ENCODE measurements around the gene SYT1. TPM values are rescaled to one million over a fixed set of nuclear protein-coding genes. Genes with fewer than 3 reads are reported as not detected.

SYT1 gene
- total RNA-seq, 1 donor from 2014 or later, result 2.1 TPM

DNA sequence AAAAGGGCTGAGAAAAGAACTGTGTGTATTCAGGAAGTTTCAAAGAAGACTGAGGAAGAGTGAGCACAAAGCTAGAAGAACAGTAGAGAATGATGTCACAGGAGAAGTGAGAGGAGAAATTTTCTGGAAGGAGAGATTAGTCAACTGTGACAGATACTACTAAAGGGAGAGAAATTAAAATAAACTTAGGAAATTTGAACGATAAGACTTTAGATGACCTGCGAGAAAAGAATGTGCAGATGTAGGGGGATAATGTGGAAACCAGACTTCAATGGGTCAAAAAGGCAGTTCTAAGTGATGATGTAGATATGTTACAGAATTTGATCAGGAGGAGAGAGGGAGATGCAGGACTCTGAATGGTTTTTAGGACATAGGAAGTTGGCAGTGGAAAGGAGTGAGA is 287.4 kb downstream of the SYT1 start:
- Histone ChIP-seq H3K36me3 (ENCODE audit: control insufficient read depth in 3 of 3, insufficient read depth in 3 of 3, low read length in 3 of 3) (no peaks in the 10 kb centered on the region), H3K4me1 (ENCODE audit: control insufficient read depth in 3 of 3, insufficient read depth in 3 of 3, low read length in 3 of 3) (no peaks in the 10 kb centered on the region), H3K9ac (ENCODE audit: low read depth in 1 of 3, low read length in 3 of 3) (no peak overlapping the region), H3K9me3 (ENCODE audit: control insufficient read depth in 3 of 3, low read length in 3 of 3) (no peaks in the 10 kb centered on the region), H3K4me3 (ENCODE audit: low read length in 3 of 3) (no peak overlapping the region), H3K27me3 (ENCODE audit: control insufficient read depth in 3 of 3, insufficient read depth in 3 of 3, low read length in 3 of 3) (no peaks in the 10 kb centered on the region), H3K27ac (ENCODE audit: low read depth, low read length) (no peak overlapping the region)

DNA sequence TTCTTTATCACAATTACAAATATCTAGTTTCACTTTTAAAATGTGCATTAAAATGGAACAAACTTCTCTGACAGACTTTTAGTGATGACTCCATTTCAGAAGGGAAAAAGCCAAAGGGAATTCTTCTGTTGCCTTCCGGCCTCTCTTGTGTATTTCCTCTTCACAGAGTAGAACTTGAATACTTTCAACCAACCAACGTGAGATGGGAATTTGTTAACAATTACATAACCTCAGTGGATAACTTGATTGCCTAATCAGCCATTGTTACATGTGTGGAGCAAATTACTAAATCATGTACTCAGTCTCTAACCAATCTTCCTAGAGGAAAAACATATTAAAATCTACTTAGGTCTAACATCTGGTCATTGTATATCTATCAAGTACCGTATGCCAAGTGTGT is 291.1 kb downstream of the SYT1 start:
- Histone ChIP-seq H3K27me3 (ENCODE audit: control insufficient read depth in 3 of 3, insufficient read depth in 3 of 3, low read length in 3 of 3) (no peaks in the 10 kb centered on the region), H3K9me3 (ENCODE audit: control insufficient read depth in 3 of 3, low read length in 3 of 3) (no peaks in the 10 kb centered on the region), H3K4me1 (ENCODE audit: control insufficient read depth in 3 of 3, insufficient read depth in 3 of 3, low read length in 3 of 3) (no peaks in the 10 kb centered on the region), H3K36me3 (ENCODE audit: control insufficient read depth in 3 of 3, insufficient read depth in 3 of 3, low read length in 3 of 3) (no peaks in the 10 kb centered on the region), H3K27ac (ENCODE audit: low read depth, low read length) (no peak overlapping the region), H3K9ac (ENCODE audit: low read depth in 1 of 3, low read length in 3 of 3) (no peak overlapping the region), H3K4me3 (ENCODE audit: low read length in 3 of 3) (no peak overlapping the region)

GRCh38 chr12:79156846-79157463 is 292.4 kb downstream of the SYT1 start:
- H3K9me3 ChIP-seq (ENCODE audit: control insufficient read depth in 3 of 3, low read length in 3 of 3), result no peaks in the 10 kb centered on the region
- H3K27ac ChIP-seq (ENCODE audit: low read depth, low read length), result no peak overlapping the region
- H3K4me3 ChIP-seq (ENCODE audit: low read length in 3 of 3), result no peak overlapping the region
- no peaks in the 10 kb centered on the region for H3K36me3 ChIP-seq (ENCODE audit: control insufficient read depth in 3 of 3, insufficient read depth in 3 of 3, low read length in 3 of 3)
- no peak overlapping the region for H3K9ac ChIP-seq (ENCODE audit: low read depth in 1 of 3, low read length in 3 of 3)
- no peaks in the 10 kb centered on the region for H3K27me3 ChIP-seq (ENCODE audit: control insufficient read depth in 3 of 3, insufficient read depth in 3 of 3, low read length in 3 of 3)
- no peaks in the 10 kb centered on the region for H3K4me1 ChIP-seq (ENCODE audit: control insufficient read depth in 3 of 3, insufficient read depth in 3 of 3, low read length in 3 of 3)

- H3K9ac ChIP-seq (ENCODE audit: low read depth in 1 of 3, low read length in 3 of 3), result no peak overlapping the region
- no peaks in the 10 kb centered on the region for H3K9me3 ChIP-seq (ENCODE audit: control insufficient read depth in 3 of 3, low read length in 3 of 3)
- H3K36me3 ChIP-seq (ENCODE audit: control insufficient read depth in 3 of 3, insufficient read depth in 3 of 3, low read length in 3 of 3), result no peaks in the 10 kb centered on the region
- H3K27me3 ChIP-seq (ENCODE audit: control insufficient read depth in 3 of 3, insufficient read depth in 3 of 3, low read length in 3 of 3), result no peaks in the 10 kb centered on the region
- no peak overlapping the region for H3K4me3 ChIP-seq (ENCODE audit: low read length in 3 of 3)
- H3K27ac ChIP-seq (ENCODE audit: low read depth, low read length), result no peak overlapping the region
- no peaks in the 10 kb centered on the region for H3K4me1 ChIP-seq (ENCODE audit: control insufficient read depth in 3 of 3, insufficient read depth in 3 of 3, low read length in 3 of 3)
These were observed 296.8 kb downstream of the SYT1 start for GRCh38 chr12:79161249-79161934.

DNA sequence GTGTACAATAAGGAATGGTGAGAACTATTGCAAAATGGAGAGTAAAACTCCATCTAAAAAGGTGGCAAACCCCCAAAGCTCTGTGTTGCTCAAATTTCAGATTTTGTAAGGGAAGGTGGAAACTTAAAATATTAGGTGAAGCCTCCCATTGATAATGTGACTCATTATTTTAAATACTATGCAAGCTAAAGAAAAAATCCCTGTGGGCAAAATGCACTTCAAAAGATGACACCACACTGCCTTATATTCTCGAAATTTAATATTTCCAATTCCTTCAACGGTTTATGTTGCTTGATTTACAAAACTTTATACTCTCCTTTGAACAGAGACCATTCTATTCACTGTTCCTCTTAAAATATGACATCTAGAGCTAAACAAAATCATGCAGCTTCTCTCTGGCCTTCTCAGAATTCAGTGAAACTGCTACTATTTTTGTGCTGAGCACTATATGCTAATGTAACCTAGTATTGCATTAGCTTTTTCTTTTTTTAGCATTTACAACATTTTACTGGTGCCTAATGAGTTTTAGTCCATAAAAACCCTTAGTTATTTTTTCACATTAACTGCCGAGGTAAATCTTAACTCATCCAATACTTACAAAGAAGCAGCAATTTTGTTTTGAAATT is 297.7 kb downstream of the SYT1 start:
- Histone ChIP-seq H3K36me3 (ENCODE audit: control insufficient read depth in 3 of 3, insufficient read depth in 3 of 3, low read length in 3 of 3) (no peaks in the 10 kb centered on the region), H3K27ac (ENCODE audit: low read depth, low read length) (no peak overlapping the region), H3K9ac (ENCODE audit: low read depth in 1 of 3, low read length in 3 of 3) (no peak overlapping the region), H3K9me3 (ENCODE audit: control insufficient read depth in 3 of 3, low read length in 3 of 3) (no peaks in the 10 kb centered on the region), H3K4me3 (ENCODE audit: low read length in 3 of 3) (no peak overlapping the region), H3K4me1 (ENCODE audit: control insufficient read depth in 3 of 3, insufficient read depth in 3 of 3, low read length in 3 of 3) (no peaks in the 10 kb centered on the region), H3K27me3 (ENCODE audit: control insufficient read depth in 3 of 3, insufficient read depth in 3 of 3, low read length in 3 of 3) (no peaks in the 10 kb centered on the region)

DNA sequence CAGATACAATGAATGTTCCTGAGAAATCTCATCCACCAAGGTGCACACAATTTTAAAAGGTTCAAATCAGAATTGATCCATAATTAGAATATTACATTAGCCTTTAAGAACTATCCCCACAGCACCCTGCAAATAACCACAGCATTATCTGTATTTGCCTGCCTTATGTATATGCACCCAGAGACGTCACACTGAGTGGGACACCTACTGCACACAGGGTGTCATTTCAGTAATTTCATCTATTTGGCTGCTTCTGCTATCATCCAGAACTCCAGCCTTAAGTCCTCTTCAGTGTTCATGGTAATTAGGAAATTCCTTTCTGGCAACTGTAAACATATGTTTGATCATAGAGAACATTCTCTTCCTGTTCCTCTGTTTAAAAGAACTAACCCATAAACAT is 298.4 kb downstream of the SYT1 start:
- H3K36me3 ChIP-seq (ENCODE audit: control insufficient read depth in 3 of 3, insufficient read depth in 3 of 3, low read length in 3 of 3), result no peaks in the 10 kb centered on the region
- H3K4me1 ChIP-seq (ENCODE audit: control insufficient read depth in 3 of 3, insufficient read depth in 3 of 3, low read length in 3 of 3), result no peaks in the 10 kb centered on the region
- H3K27ac ChIP-seq (ENCODE audit: low read depth, low read length), result no peak overlapping the region
- no peaks in the 10 kb centered on the region for H3K27me3 ChIP-seq (ENCODE audit: control insufficient read depth in 3 of 3, insufficient read depth in 3 of 3, low read length in 3 of 3)
- H3K9me3 ChIP-seq (ENCODE audit: control insufficient read depth in 3 of 3, low read length in 3 of 3), result no peaks in the 10 kb centered on the region
- no peak overlapping the region for H3K9ac ChIP-seq (ENCODE audit: low read depth in 1 of 3, low read length in 3 of 3)
- H3K4me3 ChIP-seq (ENCODE audit: low read length in 3 of 3), result no peak overlapping the region

DNA sequence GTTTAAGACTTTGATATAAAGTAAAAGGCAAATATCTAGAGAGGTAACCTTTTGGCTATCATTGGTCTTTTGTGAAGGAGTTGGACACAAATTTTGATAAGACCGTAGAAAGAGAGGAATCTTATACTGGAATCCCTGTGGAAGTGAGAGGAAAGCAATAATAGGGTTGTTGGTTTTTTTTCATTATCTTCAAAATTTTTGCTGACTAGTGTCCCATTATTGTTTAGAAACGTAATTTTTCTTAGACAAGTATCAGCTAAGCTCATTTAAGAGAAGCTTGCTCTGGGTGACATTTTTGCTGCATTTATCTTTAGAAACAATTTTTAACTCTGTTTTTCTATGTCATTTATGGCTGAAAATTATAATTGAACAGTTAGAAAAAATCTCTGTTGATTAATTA is 300.3 kb downstream of the SYT1 start:
- no peak overlapping the region for H3K27ac ChIP-seq (ENCODE audit: low read depth, low read length)
- H3K9ac ChIP-seq (ENCODE audit: low read depth in 1 of 3, low read length in 3 of 3), result no peak overlapping the region
- H3K27me3 ChIP-seq (ENCODE audit: control insufficient read depth in 3 of 3, insufficient read depth in 3 of 3, low read length in 3 of 3), result no peaks in the 10 kb centered on the region
- no peaks in the 10 kb centered on the region for H3K4me1 ChIP-seq (ENCODE audit: control insufficient read depth in 3 of 3, insufficient read depth in 3 of 3, low read length in 3 of 3)
- H3K4me3 ChIP-seq (ENCODE audit: low read length in 3 of 3), result no peak overlapping the region
- H3K36me3 ChIP-seq (ENCODE audit: control insufficient read depth in 3 of 3, insufficient read depth in 3 of 3, low read length in 3 of 3), result no peaks in the 10 kb centered on the region
- H3K9me3 ChIP-seq (ENCODE audit: control insufficient read depth in 3 of 3, low read length in 3 of 3), result no peaks in the 10 kb centered on the region

- no peaks in the 10 kb centered on the region for H3K27me3 ChIP-seq (ENCODE audit: control insufficient read depth in 3 of 3, insufficient read depth in 3 of 3, low read length in 3 of 3)
- H3K4me1 ChIP-seq (ENCODE audit: control insufficient read depth in 3 of 3, insufficient read depth in 3 of 3, low read length in 3 of 3), result no peaks in the 10 kb centered on the region
- H3K36me3 ChIP-seq (ENCODE audit: control insufficient read depth in 3 of 3, insufficient read depth in 3 of 3, low read length in 3 of 3), result no peaks in the 10 kb centered on the region
- peaks cover 0 to 2% (median 0%) of the 10 kb centered on the region in 3 donors for H3K9me3 ChIP-seq (ENCODE audit: control insufficient read depth in 3 of 3, low read length in 3 of 3)
- H3K27ac ChIP-seq (ENCODE audit: low read depth, low read length), result no peak overlapping the region
- no peak overlapping the region for H3K9ac ChIP-seq (ENCODE audit: low read depth in 1 of 3, low read length in 3 of 3)
- H3K4me3 ChIP-seq (ENCODE audit: low read length in 3 of 3), result no peak overlapping the region
These were observed 304.1 kb downstream of the SYT1 start for GRCh38 chr12:79168687-79169086.

- no peaks in the 10 kb centered on the region for H3K4me1 ChIP-seq (ENCODE audit: control insufficient read depth in 3 of 3, insufficient read depth in 3 of 3, low read length in 3 of 3)
- no peak overlapping the region for H3K9ac ChIP-seq (ENCODE audit: low read depth in 1 of 3, low read length in 3 of 3)
- H3K9me3 ChIP-seq (ENCODE audit: control insufficient read depth in 3 of 3, low read length in 3 of 3), result peaks cover 0 to 2% (median 0%) of the 10 kb centered on the region in 3 donors
- no peak overlapping the region for H3K4me3 ChIP-seq (ENCODE audit: low read length in 3 of 3)
- H3K27ac ChIP-seq (ENCODE audit: low read depth, low read length), result no peak overlapping the region
- no peaks in the 10 kb centered on the region for H3K36me3 ChIP-seq (ENCODE audit: control insufficient read depth in 3 of 3, insufficient read depth in 3 of 3, low read length in 3 of 3)
- H3K27me3 ChIP-seq (ENCODE audit: control insufficient read depth in 3 of 3, insufficient read depth in 3 of 3, low read length in 3 of 3), result no peaks in the 10 kb centered on the region
These were observed 310.1 kb downstream of the SYT1 start for GRCh38 chr12:79174626-79175025.

DNA sequence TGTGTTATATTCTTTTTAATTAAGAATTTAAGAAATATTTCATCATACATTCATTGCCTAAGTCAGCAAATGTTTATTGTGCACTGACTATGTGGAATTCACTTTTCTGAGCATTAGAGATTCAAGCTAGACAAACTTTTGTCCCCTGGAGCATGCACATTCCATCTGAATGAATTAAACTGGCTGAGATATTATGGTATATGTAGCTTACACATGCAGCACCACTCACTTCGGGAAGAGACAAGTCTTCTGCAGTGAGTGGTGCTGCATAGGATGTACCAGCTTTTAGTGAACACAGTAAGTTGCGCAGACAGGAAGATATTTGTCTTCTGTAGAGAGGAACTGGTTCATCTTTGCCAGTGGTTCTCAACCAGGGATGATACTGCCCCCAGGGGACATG is 318.4 kb downstream of the SYT1 start:
- no peaks in the 10 kb centered on the region for H3K9me3 ChIP-seq (ENCODE audit: control insufficient read depth in 3 of 3, low read length in 3 of 3)
- no peak overlapping the region for H3K4me3 ChIP-seq (ENCODE audit: low read length in 3 of 3)
- H3K27me3 ChIP-seq (ENCODE audit: control insufficient read depth in 3 of 3, insufficient read depth in 3 of 3, low read length in 3 of 3), result no peaks in the 10 kb centered on the region
- H3K27ac ChIP-seq (ENCODE audit: low read depth, low read length), result no peak overlapping the region
- no peaks in the 10 kb centered on the region for H3K36me3 ChIP-seq (ENCODE audit: control insufficient read depth in 3 of 3, insufficient read depth in 3 of 3, low read length in 3 of 3)
- peaks cover 0 to 2% (median 0%) of the 10 kb centered on the region in 3 donors for H3K4me1 ChIP-seq (ENCODE audit: control insufficient read depth in 3 of 3, insufficient read depth in 3 of 3, low read length in 3 of 3)
- no peak overlapping the region for H3K9ac ChIP-seq (ENCODE audit: low read depth in 1 of 3, low read length in 3 of 3)
